Body of pancreas (tissue), 4 donors: Measurements from ENCODE around the gene AUH.

Source experiments
- POLR2A ChIP-seq, 3 donors: fragments of 450-650 bp; IDR thresholded peaks; one replicate each; pipeline ENCODE4 v1.6.1; 2016; ENCODE audit warnings: antibody characterized with exemption in 3 of 3, mild to moderate bottlenecking in 2 of 3
- TF ChIP-seq, protein P1 (sequence below), 7 experiments: fragments of 450-650 bp in 4 of 7; fragments of 200-600 bp in 3 of 7; sonication (generic) in 3 of 7; IDR thresholded peaks; one replicate each; pipeline ENCODE4 v1.5.1; 2016 to 2019; ENCODE audit warnings: antibody characterized with exemption in 7 of 7

DNA sequence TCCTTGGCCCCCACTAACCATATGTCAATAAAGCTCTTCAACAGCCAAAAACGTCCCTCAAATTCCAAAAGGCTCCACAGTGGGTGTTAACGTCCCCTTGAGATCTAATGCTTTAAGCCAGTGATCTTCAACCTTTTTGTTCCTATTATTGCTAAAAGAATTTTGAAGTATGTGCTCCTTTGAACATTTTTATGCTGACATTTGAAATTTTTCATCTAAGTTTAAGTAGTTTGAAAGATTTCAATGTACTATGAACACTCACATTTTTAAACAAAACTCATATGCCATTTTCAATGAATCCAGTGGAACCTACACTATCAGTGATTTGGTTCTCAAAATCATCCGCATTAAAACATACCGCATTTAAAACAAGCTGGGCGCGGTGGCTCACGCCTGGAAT is 29.9 kb downstream of the AUH start:
- no peak for TF ChIP-seq POLR2A (IDR thresholded peaks at IDR 0.05)
- TF ChIP-seq, protein P1, sequence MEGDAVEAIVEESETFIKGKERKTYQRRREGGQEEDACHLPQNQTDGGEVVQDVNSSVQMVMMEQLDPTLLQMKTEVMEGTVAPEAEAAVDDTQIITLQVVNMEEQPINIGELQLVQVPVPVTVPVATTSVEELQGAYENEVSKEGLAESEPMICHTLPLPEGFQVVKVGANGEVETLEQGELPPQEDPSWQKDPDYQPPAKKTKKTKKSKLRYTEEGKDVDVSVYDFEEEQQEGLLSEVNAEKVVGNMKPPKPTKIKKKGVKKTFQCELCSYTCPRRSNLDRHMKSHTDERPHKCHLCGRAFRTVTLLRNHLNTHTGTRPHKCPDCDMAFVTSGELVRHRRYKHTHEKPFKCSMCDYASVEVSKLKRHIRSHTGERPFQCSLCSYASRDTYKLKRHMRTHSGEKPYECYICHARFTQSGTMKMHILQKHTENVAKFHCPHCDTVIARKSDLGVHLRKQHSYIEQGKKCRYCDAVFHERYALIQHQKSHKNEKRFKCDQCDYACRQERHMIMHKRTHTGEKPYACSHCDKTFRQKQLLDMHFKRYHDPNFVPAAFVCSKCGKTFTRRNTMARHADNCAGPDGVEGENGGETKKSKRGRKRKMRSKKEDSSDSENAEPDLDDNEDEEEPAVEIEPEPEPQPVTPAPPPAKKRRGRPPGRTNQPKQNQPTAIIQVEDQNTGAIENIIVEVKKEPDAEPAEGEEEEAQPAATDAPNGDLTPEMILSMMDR (IDR thresholded peaks at IDR 0.05), result no peak
